B cell (primary cell): ENCODE results near the gene TSC22D1. TPM values are rescaled to one million over a fixed set of nuclear protein-coding genes. Genes with fewer than 3 reads are reported as not detected.

Experiments used
- ATAC-seq: fragments of 200-7000 bp; cut with Tn5 transposase; one replicate; pipeline ENCODE4 v1.10.0; 2021; ENCODE audit warnings: low read depth, mild to moderate bottlenecking, moderate number of reproducible peaks, moderate library complexity
- CTCF ChIA-PET: fragments of 350-600 bp; sonication (Branson Sonifier 250); formaldehyde crosslinking; loops from one replicate; lab custom pipeline; 2021; ENCODE audit warnings: antibody characterized with exemption, inconsistent platforms; lab: Charles Lee
- POLR2A ChIA-PET: fragments of 350-600 bp; sonication (Branson Sonifier 250); formaldehyde crosslinking; loops from one replicate; lab custom pipeline; 2021; ENCODE audit warnings: antibody characterized with exemption; lab: Charles Lee
- DNase-seq: peaks from one replicate; pipeline ENCODE4 v3.0.0; 2013
- H2AFZ ChIP-seq: 2 replicates; pipeline ENCODE4 v1.6.1; 2012; ENCODE audit warnings: mild to moderate bottlenecking, low read depth, low read length; ENCODE audit not compliant: insufficient read depth, poor library complexity, severe bottlenecking
- H3K27ac ChIP-seq, 2 donors: 1 replicate in 1 of 2; 2 replicates in 1 of 2; pipeline ENCODE4 v1.5.1; 2012 to 2013; ENCODE audit warnings: low read length in 2 of 2, mild to moderate bottlenecking in 2 of 2, moderate library complexity in 1 of 2
- H3K27me3 ChIP-seq, 4 experiments: fragments of 200-600 bp in 1 of 4; sonication (generic) in 1 of 4; replicated peaks in 1 of 4; 1 replicate in 2 of 4; 2 replicates in 2 of 4; pipeline versions ENCODE4 v1.6.1 to v1.7.0; 2013 to 2016; ENCODE audit warnings: low read length in 3 of 4, mild to moderate bottlenecking in 2 of 4, mixed read lengths in 1 of 4, moderate library complexity in 1 of 4; ENCODE audit not compliant: insufficient read depth in 4 of 4, control insufficient read depth in 3 of 4; ENCODE audit errors: control extremely low read depth in 1 of 4
- H3K36me3 ChIP-seq, 2 experiments: replicated peaks in 1 of 2; 1 replicate in 1 of 2; 2 replicates in 1 of 2; pipeline versions ENCODE4 v1.6.1 to v1.7.1; 2013; ENCODE audit warnings: low read length in 1 of 2; ENCODE audit not compliant: insufficient read depth in 2 of 2, control insufficient read depth in 1 of 2; ENCODE audit errors: control extremely low read depth in 1 of 2, extremely low read depth in 1 of 2
- H3K4me1 ChIP-seq, 2 donors: fragments of 200-600 bp in 1 of 2; sonication (generic) in 1 of 2; 1 replicate in 1 of 2; 2 replicates in 1 of 2; pipeline versions ENCODE4 v1.5.1 to v1.6.1; 2013 to 2017; ENCODE audit warnings: low read length in 2 of 2; ENCODE audit not compliant: control insufficient read depth in 2 of 2, insufficient read depth in 2 of 2
- H3K4me2 ChIP-seq: replicated peaks from 2 replicates; pipeline ENCODE3; 2012; ENCODE audit warnings: mild to moderate bottlenecking, low read depth, low read length; ENCODE audit not compliant: poor library complexity, severe bottlenecking
- H3K4me3 ChIP-seq, 5 experiments: fragments of 200-600 bp in 1 of 5; sonication (generic) in 1 of 5; 1 replicate in 3 of 5; 2 replicates in 2 of 5; pipeline versions ENCODE4 v1.5.1 to v1.7.0; 2011 to 2016; ENCODE audit warnings: low read length in 4 of 5, mild to moderate bottlenecking in 4 of 5, low read depth in 2 of 5, control low read depth in 1 of 5, moderate library complexity in 1 of 5; ENCODE audit not compliant: insufficient read depth in 1 of 5; ENCODE audit errors: control extremely low read depth in 1 of 5, extremely low read depth in 1 of 5
- H3K79me2 ChIP-seq: fragments of 200-600 bp; sonication (generic); one replicate; pipeline ENCODE4 v1.6.0; 2016; ENCODE audit warnings: low read length; ENCODE audit not compliant: control insufficient read depth, insufficient read depth
- H3K9ac ChIP-seq: fragments of 200-600 bp; sonication (generic); 2 replicates; pipeline ENCODE4 v1.6.1; 2017; ENCODE audit warnings: mild to moderate bottlenecking, low read length, moderate library complexity
- H3K9me3 ChIP-seq, 3 donors: one replicate each; pipeline versions ENCODE4 v1.6.1 to v1.7.1; 2013; ENCODE audit warnings: low read length in 2 of 3; ENCODE audit not compliant: control insufficient read depth in 2 of 3, insufficient read depth in 1 of 3; ENCODE audit errors: control extremely low read depth in 1 of 3
- H4K20me1 ChIP-seq: 2 replicates; pipeline ENCODE4 v1.6.0; 2012; ENCODE audit warnings: mild to moderate bottlenecking, low read length; ENCODE audit not compliant: insufficient read depth, control insufficient read depth, poor library complexity, severe bottlenecking
- H3K27ac Mint-ChIP-seq: one replicate; pipeline ENCODE4 v1.8.0; 2021; ENCODE audit warnings: mixed read lengths
- H3K27me3 Mint-ChIP-seq: one replicate; pipeline ENCODE4 v1.8.0; 2021; ENCODE audit warnings: mixed read lengths
- H3K4me1 Mint-ChIP-seq: one replicate; pipeline ENCODE4 v1.8.0; 2021; ENCODE audit warnings: mixed read lengths
- H3K4me3 Mint-ChIP-seq: one replicate; pipeline ENCODE4 v1.8.0; 2021; ENCODE audit warnings: mixed read lengths
- H3K9me3 Mint-ChIP-seq: one replicate; pipeline ENCODE4 v1.8.0; 2022; ENCODE audit warnings: mixed read lengths; ENCODE audit not compliant: insufficient read depth
- EZH2 ChIP-seq: IDR thresholded peaks from 2 replicates; pipeline ENCODE4 v1.6.1; 2012; ENCODE audit warnings: borderline replicate concordance, low read depth, mild to moderate bottlenecking, moderate library complexity, low read length; ENCODE audit not compliant: insufficient read depth, poor library complexity, severe bottlenecking
- WGBS: methylation state at CpG from one replicate; pipeline ENCODE4 v1.1.5; 2013; ENCODE audit warnings: missing lambda C conversion rate; ENCODE audit not compliant: insufficient coverage; 5-methylcytosine and 5-hydroxymethylcytosine counted together
- intact Hi-C: fragments of 100-400 bp; cut with micrococcal nuclease; formaldehyde crosslinking; loops from one replicate; pipeline ENCODE4 v1.10.0; 2022
- polyA plus RNA-seq: library from polyadenylated mRNA; depleted of rRNA; stranded (reverse); fragments of >200 nt; gene quantifications from 2 replicates; pipeline ENCODE4 v1.2.3, GENCODE V29; 2012
- total RNA-seq, 2 donors: library from RNA; stranded (reverse); fragments of 120-200 nt in 1 of 2; gene quantifications; 1 replicate in 1 of 2; 2 replicates in 1 of 2; pipeline versions ENCODE4 v1.2.3 to v1.2.4, GENCODE V29; 2013 to 2022
- TF ChIP-seq, protein P1 (sequence below): fragments of 200-600 bp; IDR thresholded peaks from one replicate; pipeline ENCODE4 v1.8.0; 2022; ENCODE audit warnings: antibody characterized with exemption, mild to moderate bottlenecking

The TSC22D1 gene
- total and polyA plus RNA-seq, 2 donors (not counting 1 experiment from before 2014, with no cell fraction given), result 7.0 to 36.6 TPM

DNA sequence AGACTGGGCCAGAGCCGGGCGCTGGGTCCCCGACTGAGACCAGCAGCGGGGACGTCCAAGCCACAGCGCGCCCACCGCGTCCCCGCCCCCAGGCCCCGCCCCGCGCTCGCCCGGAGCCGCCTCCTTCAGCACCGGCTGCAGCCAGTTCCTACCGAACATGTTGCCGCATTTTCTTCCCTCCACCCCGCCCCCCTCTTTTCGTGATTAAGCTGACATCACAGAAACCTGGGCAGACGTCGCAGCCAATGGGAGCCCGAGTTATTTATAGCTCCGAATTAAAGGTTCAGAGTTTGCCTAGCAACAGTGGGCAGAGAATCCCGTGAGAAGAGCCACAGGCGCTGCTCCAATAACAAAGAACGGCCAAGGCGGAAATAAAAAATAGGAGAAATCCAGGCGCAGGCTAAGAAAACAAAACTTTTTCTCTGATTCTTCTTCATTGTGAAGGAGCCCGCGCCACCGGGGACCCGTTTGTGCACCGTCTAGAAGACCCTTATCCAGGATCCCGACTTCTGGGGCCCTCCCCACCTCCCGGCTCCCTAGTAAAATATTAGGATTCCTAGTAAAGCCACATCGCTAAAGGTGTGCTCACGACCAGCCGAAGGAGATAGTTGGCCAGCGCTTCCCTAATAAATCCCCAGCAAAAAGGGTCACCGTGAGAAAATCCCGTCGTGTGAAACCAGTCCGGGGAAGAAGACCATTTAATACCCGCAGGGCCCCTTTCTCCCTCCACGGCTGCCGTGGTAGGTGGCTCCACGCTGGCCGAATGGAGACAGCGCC, 140.8 kb downstream of the TSC22D1 start:
- peaks cover 22 to 30% of the 10 kb centered on the region in 2 donors for H3K4me1 ChIP-seq
- DNase-seq (peak; percentile 94), ATAC-seq (peak; percentile 91)
- peaks cover 0 to 16% (median 0%) of the 10 kb centered on the region in 4 experiments for H3K27me3 ChIP-seq
- peak overlapping the region; percentile 52 to 90 (median 71) for H3K4me3 ChIP-seq
- Mint-ChIP-seq H3K4me1 (peaks cover 29% of the 10 kb centered on the region), H3K9me3 (no peaks in the 10 kb centered on the region), H3K27ac (peak overlapping the region; percentile 84), H3K27me3 (peaks cover 11% of the 10 kb centered on the region), H3K4me3 (peak overlapping the region; percentile 89)
- H4K20me1 ChIP-seq, result no peaks in the 10 kb centered on the region
- peak overlapping the region; percentile 94 for H3K4me2 ChIP-seq
- intact Hi-C loops, result loop anchor here (1.0 kb wide), 3 partner anchors 176 to 556 kb away; partner anchors contain the start of genes CCDC122 and LACC1
- POLR2A ChIA-PET, result interaction anchor here (0.6 to 0.8 kb wide), 4 partner anchors 17 to 527 kb away, joined by 3 to 8 read pairs (median 6); no protein-coding TSS in a partner anchor
- no peaks in the 10 kb centered on the region for H3K9me3 ChIP-seq
- H3K27ac ChIP-seq, result peak overlapping the region; percentile 69 to 81
- H2AFZ ChIP-seq, result peak overlapping the region; percentile 77
- no peaks in the 10 kb centered on the region for H3K36me3 ChIP-seq
- H3K9ac ChIP-seq, result peak overlapping the region; percentile 80
- no peak for TF ChIP-seq EZH2
- TF ChIP-seq, protein P1, sequence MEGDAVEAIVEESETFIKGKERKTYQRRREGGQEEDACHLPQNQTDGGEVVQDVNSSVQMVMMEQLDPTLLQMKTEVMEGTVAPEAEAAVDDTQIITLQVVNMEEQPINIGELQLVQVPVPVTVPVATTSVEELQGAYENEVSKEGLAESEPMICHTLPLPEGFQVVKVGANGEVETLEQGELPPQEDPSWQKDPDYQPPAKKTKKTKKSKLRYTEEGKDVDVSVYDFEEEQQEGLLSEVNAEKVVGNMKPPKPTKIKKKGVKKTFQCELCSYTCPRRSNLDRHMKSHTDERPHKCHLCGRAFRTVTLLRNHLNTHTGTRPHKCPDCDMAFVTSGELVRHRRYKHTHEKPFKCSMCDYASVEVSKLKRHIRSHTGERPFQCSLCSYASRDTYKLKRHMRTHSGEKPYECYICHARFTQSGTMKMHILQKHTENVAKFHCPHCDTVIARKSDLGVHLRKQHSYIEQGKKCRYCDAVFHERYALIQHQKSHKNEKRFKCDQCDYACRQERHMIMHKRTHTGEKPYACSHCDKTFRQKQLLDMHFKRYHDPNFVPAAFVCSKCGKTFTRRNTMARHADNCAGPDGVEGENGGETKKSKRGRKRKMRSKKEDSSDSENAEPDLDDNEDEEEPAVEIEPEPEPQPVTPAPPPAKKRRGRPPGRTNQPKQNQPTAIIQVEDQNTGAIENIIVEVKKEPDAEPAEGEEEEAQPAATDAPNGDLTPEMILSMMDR, result no peak
- CTCF ChIA-PET, result interaction anchor here (0.6 to 12.2 kb wide), 10 partner anchors 38 to 529 kb away, joined by 3 to 260 read pairs (median 4); no protein-coding TSS in a partner anchor
- no peaks in the 10 kb centered on the region for H3K79me2 ChIP-seq
- WGBS, result under 1% methylated on average over 51 of the region's 51 CpGs
